ENCODE measurements around the gene SMYD3. TPM values are rescaled to one million over a fixed set of nuclear protein-coding genes. Genes with fewer than 3 reads are reported as not detected.
A peak's percentile ranks its signal among the peaks of the same experiment; 100 is the strongest.

The SMYD3 gene
- total RNA-seq, 1 experiment from 2014 or later = 44.5 TPM

- DNase-seq (ENCODE audit: low spot score) = peak; percentile 54
Measured at GRCh38 chr1:246417152-246417812, 89.8 kb downstream of the SMYD3 start.

GRCh38 chr1:246416261-246416660, 90.8 kb downstream of the SMYD3 start:
- DNase-seq (ENCODE audit: low spot score) = no peak

- DNase-seq (ENCODE audit: low spot score) = no peak
Measured at GRCh38 chr1:246415028-246415427, 92.1 kb downstream of the SMYD3 start.

GRCh38 chr1:246413430-246413829, 93.6 kb downstream of the SMYD3 start:
- DNase-seq (ENCODE audit: low spot score) = no peak

- no peak for DNase-seq (ENCODE audit: low spot score)
Measured at GRCh38 chr1:246404078-246404477, 103.0 kb downstream of the SMYD3 start.

- no peak for DNase-seq (ENCODE audit: low spot score)
Measured at GRCh38 chr1:246398126-246398813, 108.8 kb downstream of the SMYD3 start.

GRCh38 chr1:246397046-246397445, 110.0 kb downstream of the SMYD3 start:
- DNase-seq (ENCODE audit: low spot score) = no peak

GRCh38 chr1:246396322-246396721, 110.8 kb downstream of the SMYD3 start:
- no peak for DNase-seq (ENCODE audit: low spot score)

- DNase-seq (ENCODE audit: low spot score) = no peak
Measured at GRCh38 chr1:246394121-246394520, 113.0 kb downstream of the SMYD3 start.

- no peak for DNase-seq (ENCODE audit: low spot score)
Measured at GRCh38 chr1:246390855-246391254, 116.2 kb downstream of the SMYD3 start.

- no peak for DNase-seq (ENCODE audit: low spot score)
Measured at GRCh38 chr1:246384616-246385015, 122.5 kb downstream of the SMYD3 start.

GRCh38 chr1:246383791-246384190, 123.3 kb downstream of the SMYD3 start:
- DNase-seq (ENCODE audit: low spot score) = no peak

- DNase-seq (ENCODE audit: low spot score) = no peak
Measured at GRCh38 chr1:246383239-246383589, 123.9 kb downstream of the SMYD3 start.

GRCh38 chr1:246382589-246383238, 124.4 kb downstream of the SMYD3 start:
- no peak for DNase-seq (ENCODE audit: low spot score)

- no peak for DNase-seq (ENCODE audit: low spot score)
Measured at GRCh38 chr1:246381452-246381851, 125.6 kb downstream of the SMYD3 start.

GRCh38 chr1:246377625-246378153, 129.4 kb downstream of the SMYD3 start:
- DNase-seq (ENCODE audit: low spot score) = no peak

GRCh38 chr1:246373828-246374569, 133.1 kb downstream of the SMYD3 start:
- DNase-seq (ENCODE audit: low spot score) = no peak

- no peak for DNase-seq (ENCODE audit: low spot score)
Measured at GRCh38 chr1:246372559-246372958, 134.5 kb downstream of the SMYD3 start.

GRCh38 chr1:246367041-246367440, 140.0 kb downstream of the SMYD3 start:
- no peak for DNase-seq (ENCODE audit: low spot score)

GRCh38 chr1:246365708-246366107, 141.4 kb downstream of the SMYD3 start:
- DNase-seq (ENCODE audit: low spot score) = no peak

- DNase-seq (ENCODE audit: low spot score) = no peak
Measured at GRCh38 chr1:246364415-246364941, 142.6 kb downstream of the SMYD3 start.

All from A172 (cell line).